C4-2B (cell line): Measurements from ENCODE around the gene STRN.

Source experiments
- ZFX ChIP-seq: fragments of 450-650 bp; IDR thresholded peaks from 2 replicates; pipeline ENCODE4 v1.6.1; 2017
- TF ChIP-seq, protein P1 (sequence below): fragments of 450-650 bp; conservative IDR thresholded peaks from 2 replicates; pipeline ENCODE4 v1.5.1; 2017; ENCODE audit warnings: mild to moderate bottlenecking

DNA sequence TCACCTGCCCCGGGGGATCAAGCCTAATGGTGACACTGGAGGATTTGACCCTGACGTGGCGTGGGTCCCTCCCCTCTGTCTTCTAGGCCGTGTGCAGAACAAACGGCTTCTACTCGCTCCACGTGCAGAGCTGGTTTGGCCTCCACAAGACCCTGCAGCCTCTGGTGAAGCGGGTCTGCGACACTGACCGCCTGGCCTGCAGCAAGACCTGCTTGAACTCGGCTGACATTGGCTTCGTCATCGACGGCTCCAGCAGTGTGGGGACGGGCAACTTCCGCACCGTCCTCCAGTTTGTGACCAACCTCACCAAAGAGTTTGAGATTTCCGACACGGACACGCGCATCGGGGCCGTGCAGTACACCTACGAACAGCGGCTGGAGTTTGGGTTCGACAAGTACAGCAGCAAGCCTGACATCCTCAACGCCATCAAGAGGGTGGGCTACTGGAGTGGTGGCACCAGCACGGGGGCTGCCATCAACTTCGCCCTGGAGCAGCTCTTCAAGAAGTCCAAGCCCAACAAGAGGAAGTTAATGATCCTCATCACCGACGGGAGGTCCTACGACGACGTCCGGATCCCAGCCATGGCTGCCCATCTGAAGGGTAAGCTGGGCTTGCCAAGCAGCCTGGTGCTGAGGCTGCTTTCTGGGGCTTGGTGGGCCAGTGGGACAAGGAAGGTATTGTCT is 157.8 kb downstream of the STRN start:
- TF ChIP-seq, protein P1, sequence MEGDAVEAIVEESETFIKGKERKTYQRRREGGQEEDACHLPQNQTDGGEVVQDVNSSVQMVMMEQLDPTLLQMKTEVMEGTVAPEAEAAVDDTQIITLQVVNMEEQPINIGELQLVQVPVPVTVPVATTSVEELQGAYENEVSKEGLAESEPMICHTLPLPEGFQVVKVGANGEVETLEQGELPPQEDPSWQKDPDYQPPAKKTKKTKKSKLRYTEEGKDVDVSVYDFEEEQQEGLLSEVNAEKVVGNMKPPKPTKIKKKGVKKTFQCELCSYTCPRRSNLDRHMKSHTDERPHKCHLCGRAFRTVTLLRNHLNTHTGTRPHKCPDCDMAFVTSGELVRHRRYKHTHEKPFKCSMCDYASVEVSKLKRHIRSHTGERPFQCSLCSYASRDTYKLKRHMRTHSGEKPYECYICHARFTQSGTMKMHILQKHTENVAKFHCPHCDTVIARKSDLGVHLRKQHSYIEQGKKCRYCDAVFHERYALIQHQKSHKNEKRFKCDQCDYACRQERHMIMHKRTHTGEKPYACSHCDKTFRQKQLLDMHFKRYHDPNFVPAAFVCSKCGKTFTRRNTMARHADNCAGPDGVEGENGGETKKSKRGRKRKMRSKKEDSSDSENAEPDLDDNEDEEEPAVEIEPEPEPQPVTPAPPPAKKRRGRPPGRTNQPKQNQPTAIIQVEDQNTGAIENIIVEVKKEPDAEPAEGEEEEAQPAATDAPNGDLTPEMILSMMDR: no peak
- no peak for TF ChIP-seq ZFX
